H1 (cell line): ENCODE results near the gene NOC2L. TPM values are rescaled to one million over a fixed set of nuclear protein-coding genes. Genes with fewer than 3 reads are reported as not detected.

Source experiments
- CTCF ChIA-PET: fragments of 300-600 bp; sonication (Branson Sonifier 250); formaldehyde crosslinking; loops from one replicate; lab custom pipeline; 2021; ENCODE audit not compliant: partially characterized antibody; lab: Charles Lee
- POLR2A ChIA-PET: fragments of 300-600 bp; sonication (Branson Sonifier 250); formaldehyde crosslinking; loops from one replicate; lab custom pipeline; 2021; ENCODE audit warnings: inconsistent platforms; ENCODE audit not compliant: partially characterized antibody; lab: Charles Lee
- DNase-seq, 2 experiments: peaks; one replicate each; pipeline versions ENCODE4 v3.0.0 to v3.0.0-alpha.2; 2010 to 2022; ENCODE audit warnings: low spot score in 2 of 2, low read depth in 1 of 2, mixed read lengths in 1 of 2
- FAIRE-seq: peaks from 2 replicates; lab custom pipeline; 2011; peaks lifted over from hg19 to GRCh38; lab: Jason Lieb, UNC
- H2AFZ ChIP-seq: 2 replicates; pipeline ENCODE4 v1.8.1; 2012; ENCODE audit warnings: low read length, inconsistent platforms
- H2AK5ac ChIP-seq: 2 replicates; pipeline ENCODE4 v1.6.1; 2013; ENCODE audit warnings: low read depth, low read length
- H2BK120ac ChIP-seq: replicated peaks from 2 replicates; pipeline ENCODE3; 2013; ENCODE audit warnings: low read depth, low read length, inconsistent platforms
- H2BK12ac ChIP-seq: 2 replicates; pipeline ENCODE4 v1.6.1; 2013; ENCODE audit warnings: low read depth, low read length
- H2BK15ac ChIP-seq: 2 replicates; pipeline ENCODE4 v1.6.1; 2013; ENCODE audit warnings: low read length
- H2BK20ac ChIP-seq: 2 replicates; pipeline ENCODE4 v1.6.1; 2013; ENCODE audit warnings: low read length
- H2BK5ac ChIP-seq: 2 replicates; pipeline ENCODE4 v1.6.1; 2013; ENCODE audit warnings: low read depth, low read length
- H3K14ac ChIP-seq: 2 replicates; pipeline ENCODE4 v1.6.1; 2013; ENCODE audit warnings: inconsistent platforms; ENCODE audit not compliant: insufficient read length
- H3K18ac ChIP-seq: 2 replicates; pipeline ENCODE4 v1.6.1; 2013; ENCODE audit warnings: low read length; ENCODE audit errors: extremely low read depth
- H3K23ac ChIP-seq: 2 replicates; pipeline ENCODE4 v1.6.1; 2013; ENCODE audit warnings: inconsistent platforms; ENCODE audit not compliant: insufficient read length
- H3K23me2 ChIP-seq: 2 replicates; pipeline ENCODE4 v1.6.1; 2013; ENCODE audit warnings: low read depth, low read length
- H3K27ac ChIP-seq: 2 replicates; pipeline ENCODE4 v1.6.1; 2011; ENCODE audit warnings: low read depth, low read length, inconsistent platforms
- H3K27me3 ChIP-seq, 4 experiments: replicated peaks in 1 of 4; 1 replicate in 1 of 4; 2 replicates in 3 of 4; pipeline versions ENCODE4 v1.6.1 to v1.8.1; 2011 to 2013; ENCODE audit warnings: low read length in 3 of 4, mild to moderate bottlenecking in 3 of 4, inconsistent platforms in 2 of 4, mixed read lengths in 2 of 4, moderate library complexity in 1 of 4; ENCODE audit not compliant: control insufficient read depth in 3 of 4, insufficient read depth in 3 of 4; ENCODE audit errors: extremely low read depth in 1 of 4
- H3K36me3 ChIP-seq, 4 experiments: 2 replicates each; pipeline versions ENCODE4 v1.6.1 to v1.8.1; 2011 to 2013; ENCODE audit warnings: mild to moderate bottlenecking in 4 of 4, low read length in 3 of 4, moderate library complexity in 2 of 4, control low read depth in 1 of 4, inconsistent platforms in 1 of 4; ENCODE audit not compliant: insufficient read depth in 4 of 4, control insufficient read depth in 2 of 4
- H3K4ac ChIP-seq: replicated peaks from 2 replicates; pipeline ENCODE3; 2013; ENCODE audit warnings: low read length, low read depth, mixed read lengths, inconsistent platforms; ENCODE audit not compliant: insufficient read length
- H3K4me1 ChIP-seq, 4 experiments: replicated peaks in 1 of 4; 1 replicate in 1 of 4; 2 replicates in 3 of 4; pipeline versions ENCODE4 v1.6.1 to v1.8.1; 2011 to 2013; ENCODE audit warnings: low read length in 3 of 4, inconsistent platforms in 2 of 4, mixed read lengths in 1 of 4; ENCODE audit not compliant: insufficient read depth in 4 of 4, control insufficient read depth in 3 of 4
- H3K4me2 ChIP-seq, 2 experiments: 2 replicates each; pipeline versions ENCODE4 v1.6.1 to v1.8.1; 2011 to 2013; ENCODE audit warnings: low read depth in 2 of 2, low read length in 2 of 2, control low read depth in 1 of 2, inconsistent platforms in 1 of 2, mild to moderate bottlenecking in 1 of 2; ENCODE audit not compliant: insufficient read depth in 1 of 2
- H3K4me3 ChIP-seq, 4 experiments: fragments of 200-600, 300-600 bp in 1 of 4; sonication (generic), shearing (Covaris generic), sonication (Bioruptor Twin) in 1 of 4; 2 replicates each; pipeline versions ENCODE4 v1.5.1 to v1.8.1; 2011 to 2016; ENCODE audit warnings: low read length in 4 of 4, low read depth in 3 of 4, control low read depth in 2 of 4, inconsistent platforms in 2 of 4, mild to moderate bottlenecking in 2 of 4, mixed read lengths in 1 of 4, moderate library complexity in 1 of 4; ENCODE audit not compliant: insufficient read depth in 2 of 4; ENCODE audit errors: extremely low read depth in 1 of 4
- H3K56ac ChIP-seq: replicated peaks from 2 replicates; pipeline ENCODE3; 2013; ENCODE audit warnings: low read depth, mild to moderate bottlenecking, mixed read lengths, low read length, inconsistent platforms; ENCODE audit not compliant: insufficient read length
- H3K79me1 ChIP-seq: 2 replicates; pipeline ENCODE4 v1.6.1; 2013; ENCODE audit warnings: low read depth, low read length, control low read depth
- H3K79me2 ChIP-seq, 2 experiments: 2 replicates each; pipeline versions ENCODE4 v1.6.1 to v1.8.1; 2012 to 2013; ENCODE audit warnings: low read length in 2 of 2, mild to moderate bottlenecking in 2 of 2, inconsistent platforms in 1 of 2; ENCODE audit not compliant: insufficient read depth in 2 of 2, control insufficient read depth in 1 of 2
- H3K9ac ChIP-seq, 4 experiments: replicated peaks in 1 of 4; 1 replicate in 1 of 4; 2 replicates in 3 of 4; pipeline versions ENCODE4 v1.6.1 to v1.8.1; 2011 to 2013; ENCODE audit warnings: low read depth in 3 of 4, low read length in 3 of 4, control low read depth in 2 of 4, mild to moderate bottlenecking in 2 of 4, moderate library complexity in 2 of 4, inconsistent platforms in 1 of 4; ENCODE audit errors: extremely low read depth in 1 of 4
- H3K9me3 ChIP-seq, 2 experiments: 2 replicates each; pipeline versions ENCODE4 v1.6.1 to v1.8.1; 2012 to 2013; ENCODE audit warnings: mild to moderate bottlenecking in 2 of 2, moderate library complexity in 2 of 2, control low read depth in 1 of 2, inconsistent platforms in 1 of 2, low read depth in 1 of 2, low read length in 1 of 2, mixed read lengths in 1 of 2; ENCODE audit not compliant: insufficient read depth in 2 of 2
- H4K20me1 ChIP-seq, 2 experiments: replicated peaks in 1 of 2; 2 replicates each; pipeline versions ENCODE3 to v1.8.1; 2011 to 2013; ENCODE audit warnings: inconsistent platforms in 2 of 2, low read length in 2 of 2, mild to moderate bottlenecking in 1 of 2; ENCODE audit not compliant: insufficient read depth in 2 of 2, control insufficient read depth in 1 of 2
- H4K5ac ChIP-seq: 2 replicates; pipeline ENCODE4 v1.6.1; 2013; ENCODE audit warnings: low read length, low read depth, mixed read lengths, inconsistent platforms; ENCODE audit not compliant: insufficient read length
- H4K8ac ChIP-seq: 2 replicates; pipeline ENCODE4 v1.8.0; 2013; ENCODE audit warnings: mild to moderate bottlenecking, moderate library complexity, low read length, inconsistent platforms; ENCODE audit not compliant: insufficient read depth; ENCODE audit errors: extremely low read depth
- H4K91ac ChIP-seq: replicated peaks from 2 replicates; pipeline ENCODE3; 2013; ENCODE audit warnings: low read length, mixed read lengths, inconsistent platforms; ENCODE audit not compliant: insufficient read length
- EZH2 ChIP-seq: fragments of 200-600 bp; sonication (generic); IDR thresholded peaks from 2 replicates; pipeline ENCODE4 v1.7.1; 2012; ENCODE audit warnings: low read depth, mild to moderate bottlenecking, moderate library complexity, low read length, inconsistent platforms; ENCODE audit not compliant: severe bottlenecking
- RFX5 ChIP-seq: IDR thresholded peaks from 2 replicates; pipeline ENCODE4 v1.6.1; 2011; ENCODE audit warnings: low read depth, low read length, improper control_type of control experiment, borderline replicate concordance
- RXRA ChIP-seq: IDR thresholded peaks from 2 replicates; pipeline ENCODE4 v1.6.1; 2011; ENCODE audit warnings: low read depth, mild to moderate bottlenecking, low read length, moderate library complexity; ENCODE audit not compliant: insufficient read depth
- SP2 ChIP-seq: IDR thresholded peaks from 2 replicates; pipeline ENCODE4 v1.6.1; 2012; ENCODE audit warnings: mild to moderate bottlenecking, low read length, inconsistent platforms
- WGBS, 2 experiments: shearing (Covaris generic) in 1 of 2; methylation state at CpG; one replicate each; pipeline versions ENCODE4 v1.1.6 to v1.1.7; 2013 to 2015; ENCODE audit warnings: low lambda C conversion rate in 2 of 2, mixed read lengths in 2 of 2, inconsistent platforms in 1 of 2, low coverage in 1 of 2, missing lambda C conversion rate in 1 of 2; ENCODE audit not compliant: insufficient replicate concordance in 2 of 2, insufficient coverage in 1 of 2, insufficient read length in 1 of 2; ENCODE audit errors: extremely low coverage in 1 of 2, missing lambda C conversion rate in 1 of 2; 5-methylcytosine and 5-hydroxymethylcytosine counted together
- polyA plus RNA-seq, 7 experiments: library from polyadenylated mRNA; depleted of rRNA in 3 of 7; stranded (reverse) in 5 of 7; unstranded in 2 of 7; fragments of >200 nt in 5 of 7; fragments of 200-250 nt in 2 of 7; gene quantifications; 1 replicate in 5 of 7; 2 replicates in 1 of 7; 4 replicates in 1 of 7; pipeline versions ENCODE4 v1.2.1 to v1.2.3, GENCODE V29; 2011 to 2013; ENCODE audit warnings: missing spikeins in 2 of 7, mixed read lengths in 2 of 7
- total RNA-seq: library from RNA; stranded (reverse); fragmentation: NEBNext Ultra II Directional; extraction: Animal tissue kit (Norgen Biotek cat#: 25700); gene quantifications from 2 replicates; pipeline ENCODE4 v1.2.1, GENCODE V29; 2021

NOC2L gene
- total and polyA plus RNA-seq, 2 of the 8 experiments (the other 6 are each of a cell fraction or from before 2014, with no cell fraction given) = 74.7 to 130 TPM

- no peak overlapping the region for H2BK120ac ChIP-seq
- H3K4me2 ChIP-seq = no peak overlapping the region
- H3K56ac ChIP-seq = no peak overlapping the region
- H3K4ac ChIP-seq = no peak overlapping the region
- 82% methylated on average over 29 of the region's 31 CpGs; no CpG with 5 or more reads in 1 of the 2 experiments for WGBS, 2 experiments
- H3K23me2 ChIP-seq = no peaks in the 10 kb centered on the region
- ChIA-PET CTCF (interaction anchor here (1.1 to 2.5 kb wide), 4 partner anchors 11 to 68 kb away, joined by 4 to 14 read pairs (median 5); no protein-coding TSS in a partner anchor), POLR2A (interaction anchor here (1.1 to 1.3 kb wide), 3 partner anchors 10 to 25 kb away, joined by 3 read pairs; no protein-coding TSS in a partner anchor)
- peak overlapping the region; percentile 21 for H4K8ac ChIP-seq
- H4K20me1 ChIP-seq = peaks cover 6 to 15% of the 10 kb centered on the region in 2 experiments
- no peak overlapping the region for H2BK12ac ChIP-seq
- H3K27ac ChIP-seq = no peak overlapping the region
- H3K27me3 ChIP-seq = peaks cover 17 to 94% (median 70%) of the 10 kb centered on the region in 4 experiments
- no peak overlapping the region for H4K5ac ChIP-seq
- H3K9ac ChIP-seq = no peak overlapping the region
- no peak overlapping the region for H3K23ac ChIP-seq
- no peak overlapping the region for H4K91ac ChIP-seq
- H2BK20ac ChIP-seq = no peak overlapping the region
- H2AFZ ChIP-seq = no peak overlapping the region
- H2BK5ac ChIP-seq = no peak overlapping the region
- H3K79me2 ChIP-seq = no peaks in the 10 kb centered on the region
- no peak overlapping the region for H3K4me3 ChIP-seq
- FAIRE-seq (no peak), DNase-seq (no peak)
- H3K36me3 ChIP-seq = no peaks in the 10 kb centered on the region
- no peak overlapping the region for H2AK5ac ChIP-seq
- H3K9me3 ChIP-seq = no peaks in the 10 kb centered on the region; a peak in 1 of 4 replicates
- H3K79me1 ChIP-seq = no peaks in the 10 kb centered on the region
- H2BK15ac ChIP-seq = no peak overlapping the region
- H3K18ac ChIP-seq = no peak overlapping the region
- H3K4me1 ChIP-seq = peaks cover 0 to 11% (median 8%) of the 10 kb centered on the region in 4 experiments; a peak in 6 of 7 replicates
- H3K14ac ChIP-seq = no peak overlapping the region
- TF ChIP-seq EZH2 (no peak), RXRA (no peak), RFX5 (no peak), SP2 (no peak)
These were observed 42.6 kb downstream of the NOC2L start for GRCh38 chr1:916173-917075.
